ENCODE measurements around the gene ANKS1A. TPM values are rescaled to one million over a fixed set of nuclear protein-coding genes. Genes with fewer than 3 reads are reported as not detected.

The ANKS1A gene
- total RNA-seq, 1 experiment from 2014 or later: 14.0 TPM

- Mint-ChIP-seq H3K27ac (ENCODE audit: low read depth, unreplicated experiment) (no peak overlapping the region), H3K4me3 (ENCODE audit: unreplicated experiment) (no peak overlapping the region), H3K27me3 (ENCODE audit: insufficient read depth, unreplicated experiment) (no peaks in the 10 kb centered on the region)
These were observed 126.4 kb downstream of the ANKS1A start for GRCh38 chr6:35015476-35015875.

GRCh38 chr6:35015996-35016395 lies 126.9 kb downstream of the ANKS1A start:
- Mint-ChIP-seq H3K4me3 (ENCODE audit: unreplicated experiment) (no peak overlapping the region), H3K4me1 (ENCODE audit: insufficient read depth, unreplicated experiment) (no peaks in the 10 kb centered on the region), H3K36me3 (ENCODE audit: insufficient read depth, unreplicated experiment) (peaks cover 8% of the 10 kb centered on the region), H3K27me3 (ENCODE audit: insufficient read depth, unreplicated experiment) (no peaks in the 10 kb centered on the region), H3K27ac (ENCODE audit: low read depth, unreplicated experiment) (no peak overlapping the region), H3K9me3 (ENCODE audit: unreplicated experiment) (no peaks in the 10 kb centered on the region)
- POLR2A ChIA-PET: interaction anchor here (0.8 kb wide), 1 partner anchor 46 kb away, joined by 3 read pairs; no protein-coding TSS in a partner anchor
- no TSS peak for BruUV-seq (replicated peaks)
- no peak for DNase-seq (ENCODE audit: unreplicated experiment)
- no peak for TF ChIP-seq CTCF (IDR thresholded peaks at IDR 0.05; ENCODE audit: unreplicated experiment)
- intact Hi-C loops (cut with micrococcal nuclease): no loop called here
- CTCF ChIA-PET: interaction anchor here (0.7 to 1.2 kb wide), 2 partner anchors 18 to 124 kb away, joined by 4 to 5 read pairs; no protein-coding TSS in a partner anchor

More at GRCh38 chr6:35015476-35015875, 126.4 kb downstream of the ANKS1A start:
- no peaks in the 10 kb centered on the region for H3K9me3 Mint-ChIP-seq (ENCODE audit: unreplicated experiment)
- ChIA-PET CTCF (interaction anchor here (1.2 kb wide), 1 partner anchor 125 kb away, joined by 5 read pairs; no protein-coding TSS in a partner anchor), POLR2A (interaction anchor here (0.6 to 0.8 kb wide), 3 partner anchors 11 to 130 kb away, joined by 3 read pairs; no protein-coding TSS in a partner anchor)
- intact Hi-C loops (cut with micrococcal nuclease): no loop called here
- peaks cover 8% of the 10 kb centered on the region for H3K36me3 Mint-ChIP-seq (ENCODE audit: insufficient read depth, unreplicated experiment)
- no peak for TF ChIP-seq CTCF (IDR thresholded peaks at IDR 0.05; ENCODE audit: unreplicated experiment)
- BruUV-seq (replicated peaks): no TSS peak
- DNase-seq (ENCODE audit: unreplicated experiment): no peak
- peaks cover 2% of the 10 kb centered on the region for H3K4me1 Mint-ChIP-seq (ENCODE audit: insufficient read depth, unreplicated experiment)

GRCh38 chr6:35016502-35017321 lies 127.7 kb downstream of the ANKS1A start:
- H3K4me3 Mint-ChIP-seq (ENCODE audit: unreplicated experiment): no peak overlapping the region
- H3K36me3 Mint-ChIP-seq (ENCODE audit: insufficient read depth, unreplicated experiment): peaks cover 12% of the 10 kb centered on the region
- intact Hi-C loops (cut with micrococcal nuclease): no loop called here
- H3K9me3 Mint-ChIP-seq (ENCODE audit: unreplicated experiment): no peaks in the 10 kb centered on the region
- H3K27ac Mint-ChIP-seq (ENCODE audit: low read depth, unreplicated experiment): no peak overlapping the region
- TF ChIP-seq CTCF (IDR thresholded peaks at IDR 0.05; ENCODE audit: unreplicated experiment): no peak
- H3K4me1 Mint-ChIP-seq (ENCODE audit: insufficient read depth, unreplicated experiment): no peaks in the 10 kb centered on the region
- no peaks in the 10 kb centered on the region for H3K27me3 Mint-ChIP-seq (ENCODE audit: insufficient read depth, unreplicated experiment)
- no TSS peak for BruUV-seq (replicated peaks)
- no peak for DNase-seq (ENCODE audit: unreplicated experiment)
- ChIA-PET POLR2A (no interaction called here), CTCF (interaction anchor here (0.7 kb wide), 1 partner anchor 18 kb away, joined by 4 read pairs; no protein-coding TSS in a partner anchor)

GRCh38 chr6:35017411-35018181 lies 128.5 kb downstream of the ANKS1A start:
- DNase-seq (ENCODE audit: unreplicated experiment): no peak
- H3K4me3 Mint-ChIP-seq (ENCODE audit: unreplicated experiment): no peak overlapping the region
- ChIA-PET CTCF (interaction anchor here (1.1 kb wide), 1 partner anchor 31 kb away, joined by 3 read pairs; no protein-coding TSS in a partner anchor), POLR2A (interaction anchor here (0.5 kb wide), 1 partner anchor 98 kb away, joined by 3 read pairs; no protein-coding TSS in a partner anchor)
- H3K27ac Mint-ChIP-seq (ENCODE audit: low read depth, unreplicated experiment): no peak overlapping the region
- no peaks in the 10 kb centered on the region for H3K4me1 Mint-ChIP-seq (ENCODE audit: insufficient read depth, unreplicated experiment)
- H3K36me3 Mint-ChIP-seq (ENCODE audit: insufficient read depth, unreplicated experiment): peaks cover 12% of the 10 kb centered on the region
- no peaks in the 10 kb centered on the region for H3K9me3 Mint-ChIP-seq (ENCODE audit: unreplicated experiment)
- BruUV-seq (replicated peaks): no TSS peak
- TF ChIP-seq CTCF (IDR thresholded peaks at IDR 0.05; ENCODE audit: unreplicated experiment): no peak
- intact Hi-C loops (cut with micrococcal nuclease): no loop called here
- H3K27me3 Mint-ChIP-seq (ENCODE audit: insufficient read depth, unreplicated experiment): no peaks in the 10 kb centered on the region

Measured in MCF 10A (cell line).